ENCODE data around the gene ZNF710.

DNA sequence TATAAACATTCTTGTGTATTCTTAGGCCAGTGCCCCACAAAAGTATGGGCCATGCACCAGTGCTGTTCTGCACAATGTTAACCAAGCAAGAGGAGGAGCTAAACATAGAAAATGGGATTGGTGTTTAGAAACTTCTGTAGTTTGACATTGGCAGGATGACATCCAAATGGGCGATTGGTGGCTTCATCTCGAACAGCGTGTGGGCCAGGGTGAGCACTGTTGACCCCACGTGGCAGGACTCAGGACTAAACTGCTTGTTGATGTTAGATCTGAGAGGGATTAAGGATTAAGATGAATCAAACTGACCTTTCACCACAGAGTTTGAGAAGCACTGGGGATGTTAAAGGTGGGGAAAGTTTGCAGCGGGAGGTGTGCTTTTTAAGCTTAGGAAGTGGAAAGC lies 31.9 kb downstream of the ZNF710 start:
- TF ChIP-seq, protein P1, sequence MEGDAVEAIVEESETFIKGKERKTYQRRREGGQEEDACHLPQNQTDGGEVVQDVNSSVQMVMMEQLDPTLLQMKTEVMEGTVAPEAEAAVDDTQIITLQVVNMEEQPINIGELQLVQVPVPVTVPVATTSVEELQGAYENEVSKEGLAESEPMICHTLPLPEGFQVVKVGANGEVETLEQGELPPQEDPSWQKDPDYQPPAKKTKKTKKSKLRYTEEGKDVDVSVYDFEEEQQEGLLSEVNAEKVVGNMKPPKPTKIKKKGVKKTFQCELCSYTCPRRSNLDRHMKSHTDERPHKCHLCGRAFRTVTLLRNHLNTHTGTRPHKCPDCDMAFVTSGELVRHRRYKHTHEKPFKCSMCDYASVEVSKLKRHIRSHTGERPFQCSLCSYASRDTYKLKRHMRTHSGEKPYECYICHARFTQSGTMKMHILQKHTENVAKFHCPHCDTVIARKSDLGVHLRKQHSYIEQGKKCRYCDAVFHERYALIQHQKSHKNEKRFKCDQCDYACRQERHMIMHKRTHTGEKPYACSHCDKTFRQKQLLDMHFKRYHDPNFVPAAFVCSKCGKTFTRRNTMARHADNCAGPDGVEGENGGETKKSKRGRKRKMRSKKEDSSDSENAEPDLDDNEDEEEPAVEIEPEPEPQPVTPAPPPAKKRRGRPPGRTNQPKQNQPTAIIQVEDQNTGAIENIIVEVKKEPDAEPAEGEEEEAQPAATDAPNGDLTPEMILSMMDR (conservative IDR thresholded peaks at IDR 0.05 in 1 of 2, IDR thresholded peaks at IDR 0.05 in 1 of 2; ENCODE audit: extremely low read depth in 1 of 2, insufficient read depth in 1 of 2, low read depth in 1 of 2, low read length in 2 of 2) = no peak
- TF ChIP-seq EZH2 (IDR thresholded peaks at IDR 0.05; ENCODE audit: borderline replicate concordance, low read length) = no peak
